Rectal smooth muscle tissue (tissue), 1 donor: Measurements from ENCODE around the gene NCKAP5.

Experiments used
- H3K27ac ChIP-seq: one replicate; pipeline ENCODE4 v1.7.0; 2013; ENCODE audit warnings: low read depth, low read length, inconsistent platforms
- H3K27me3 ChIP-seq: one replicate; pipeline ENCODE4 v1.7.0; 2013; ENCODE audit warnings: low read length; ENCODE audit not compliant: control insufficient read depth, insufficient read depth
- H3K36me3 ChIP-seq: one replicate; pipeline ENCODE4 v1.7.0; 2013; ENCODE audit warnings: low read length; ENCODE audit not compliant: control insufficient read depth, insufficient read depth
- H3K4me1 ChIP-seq: one replicate; pipeline ENCODE4 v1.7.0; 2013; ENCODE audit warnings: low read length; ENCODE audit not compliant: control insufficient read depth, insufficient read depth
- H3K4me3 ChIP-seq: one replicate; pipeline ENCODE4 v1.7.0; 2013; ENCODE audit warnings: low read length
- H3K9ac ChIP-seq: one replicate; pipeline ENCODE4 v1.7.0; 2013; ENCODE audit warnings: low read length

NCKAP5 gene

DNA sequence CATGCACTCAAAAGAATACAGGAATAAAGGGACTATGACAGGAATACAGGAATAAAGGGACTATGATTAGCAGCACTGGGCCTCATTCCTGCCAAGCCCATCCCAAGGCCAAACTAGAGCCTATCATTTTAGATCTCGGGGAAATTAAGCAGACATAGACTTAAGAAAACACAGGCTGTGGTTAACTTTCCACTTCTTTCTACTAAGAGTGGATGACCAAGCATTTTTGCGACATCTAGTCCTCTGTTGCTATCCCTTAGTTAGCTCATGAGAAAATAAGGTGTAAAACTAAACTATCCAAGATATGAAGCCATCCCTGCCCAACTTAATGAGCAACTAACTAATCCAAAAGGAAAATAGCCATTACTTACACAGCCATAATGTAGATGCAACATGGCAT, 904.2 kb downstream of the NCKAP5 start:
- Histone ChIP-seq H3K4me3 (no peak overlapping the region), H3K9ac (no peak overlapping the region), H3K27ac (no peak overlapping the region), H3K27me3 (peaks cover 5% of the 10 kb centered on the region), H3K36me3 (no peaks in the 10 kb centered on the region), H3K4me1 (no peaks in the 10 kb centered on the region)

DNA sequence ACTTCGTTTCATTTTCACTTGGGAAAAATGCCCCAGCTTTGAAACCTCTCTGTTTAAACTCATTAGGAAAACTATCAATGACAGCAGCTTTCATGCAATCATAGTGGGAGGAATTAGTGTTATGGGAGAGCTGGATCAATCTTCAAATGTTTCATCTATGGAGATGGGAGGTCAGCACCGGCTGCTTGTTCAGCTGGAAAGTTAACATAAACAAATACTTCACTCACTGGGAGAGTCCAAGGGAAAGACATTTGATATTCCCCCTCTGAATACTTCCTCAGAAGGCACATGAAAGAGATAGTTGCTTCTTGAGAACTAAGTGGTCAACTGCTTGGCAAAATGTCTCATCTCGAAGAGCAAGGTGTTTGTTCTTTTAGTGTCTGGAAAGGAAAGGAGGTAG, 905.5 kb downstream of the NCKAP5 start:
- Histone ChIP-seq H3K27ac (no peak overlapping the region), H3K36me3 (no peaks in the 10 kb centered on the region), H3K4me3 (no peak overlapping the region), H3K4me1 (no peaks in the 10 kb centered on the region), H3K27me3 (no peaks in the 10 kb centered on the region), H3K9ac (no peak overlapping the region)

GRCh38 chr2:132659331-132659730, 908.9 kb downstream of the NCKAP5 start:
- H3K36me3 ChIP-seq: no peaks in the 10 kb centered on the region
- H3K9ac ChIP-seq: no peak overlapping the region
- no peak overlapping the region for H3K4me3 ChIP-seq
- H3K27ac ChIP-seq: no peak overlapping the region
- H3K4me1 ChIP-seq: no peaks in the 10 kb centered on the region
- no peaks in the 10 kb centered on the region for H3K27me3 ChIP-seq

- peak overlapping the region; percentile 15 for H3K27ac ChIP-seq
- no peaks in the 10 kb centered on the region for H3K27me3 ChIP-seq
- no peaks in the 10 kb centered on the region for H3K36me3 ChIP-seq
- H3K9ac ChIP-seq: no peak overlapping the region
- H3K4me3 ChIP-seq: no peak overlapping the region
- no peaks in the 10 kb centered on the region for H3K4me1 ChIP-seq
Observed at GRCh38 chr2:132656266-132656975, 911.8 kb downstream of the NCKAP5 start.

DNA sequence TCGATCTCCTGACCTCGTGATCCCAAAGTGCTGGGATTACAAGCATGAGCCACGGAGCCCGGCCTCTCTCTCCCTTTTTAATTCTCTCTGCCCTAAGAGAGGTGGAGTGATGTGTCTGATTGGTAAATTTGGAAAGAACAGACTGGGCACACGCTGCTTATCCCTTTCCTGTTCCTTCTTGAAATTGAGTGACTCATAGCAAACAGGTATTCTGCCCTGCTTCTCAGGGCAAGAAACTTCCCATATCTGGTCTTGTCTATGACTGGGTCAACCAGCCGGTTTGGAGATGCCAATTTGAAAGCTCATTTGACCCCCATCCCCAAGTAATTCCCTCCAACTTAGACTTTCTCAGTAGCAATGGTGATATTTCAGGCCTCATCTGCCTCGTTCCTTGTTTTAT, 913.3 kb downstream of the NCKAP5 start:
- H3K4me1 ChIP-seq: no peaks in the 10 kb centered on the region
- H3K36me3 ChIP-seq: no peaks in the 10 kb centered on the region
- no peaks in the 10 kb centered on the region for H3K27me3 ChIP-seq
- no peak overlapping the region for H3K4me3 ChIP-seq
- H3K27ac ChIP-seq: no peak overlapping the region
- H3K9ac ChIP-seq: no peak overlapping the region

DNA sequence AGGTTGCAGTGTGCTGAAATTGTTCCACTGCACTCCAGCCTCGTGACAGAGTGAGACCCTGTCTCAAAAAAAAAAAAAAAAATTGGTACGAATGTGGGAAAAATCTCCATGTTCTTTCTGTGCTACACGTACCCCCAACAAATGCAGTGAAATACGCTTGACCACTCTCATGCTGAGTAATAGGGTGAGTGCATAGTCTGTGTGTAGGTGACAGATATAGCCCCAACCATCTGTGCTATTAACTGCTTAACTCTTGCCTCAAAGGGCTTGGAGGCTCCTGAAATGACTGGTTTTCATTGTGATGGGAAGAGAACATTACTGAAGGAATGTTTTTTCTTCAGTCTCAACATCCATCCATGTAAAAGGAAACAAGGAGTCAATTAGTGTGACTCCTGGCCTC, 913.9 kb downstream of the NCKAP5 start:
- H3K9ac ChIP-seq: no peak overlapping the region
- no peaks in the 10 kb centered on the region for H3K4me1 ChIP-seq
- H3K4me3 ChIP-seq: no peak overlapping the region
- no peaks in the 10 kb centered on the region for H3K36me3 ChIP-seq
- no peaks in the 10 kb centered on the region for H3K27me3 ChIP-seq
- no peak overlapping the region for H3K27ac ChIP-seq

DNA sequence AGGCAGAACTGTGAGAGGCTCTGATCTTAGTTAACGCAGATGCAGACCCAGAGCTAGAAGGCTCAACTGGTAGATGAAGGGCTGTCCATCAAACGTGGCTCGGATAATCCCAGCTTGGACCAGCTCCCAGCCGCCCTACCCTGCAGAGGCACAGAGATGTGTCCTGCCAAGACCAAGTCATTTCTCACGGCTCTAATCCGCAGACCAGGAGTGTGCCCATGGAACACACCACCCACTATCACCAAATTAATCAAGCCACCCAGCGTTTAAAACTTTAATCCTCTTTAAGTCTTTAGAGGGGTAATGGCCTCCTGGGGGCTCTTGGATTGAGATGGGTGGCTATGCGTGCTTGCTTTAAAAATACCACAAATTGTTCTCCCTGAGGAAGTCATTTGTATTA, 915.8 kb downstream of the NCKAP5 start:
- H3K4me3 ChIP-seq: no peak overlapping the region
- no peaks in the 10 kb centered on the region for H3K36me3 ChIP-seq
- H3K9ac ChIP-seq: no peak overlapping the region
- no peaks in the 10 kb centered on the region for H3K4me1 ChIP-seq
- H3K27me3 ChIP-seq: no peaks in the 10 kb centered on the region
- H3K27ac ChIP-seq: no peak overlapping the region

DNA sequence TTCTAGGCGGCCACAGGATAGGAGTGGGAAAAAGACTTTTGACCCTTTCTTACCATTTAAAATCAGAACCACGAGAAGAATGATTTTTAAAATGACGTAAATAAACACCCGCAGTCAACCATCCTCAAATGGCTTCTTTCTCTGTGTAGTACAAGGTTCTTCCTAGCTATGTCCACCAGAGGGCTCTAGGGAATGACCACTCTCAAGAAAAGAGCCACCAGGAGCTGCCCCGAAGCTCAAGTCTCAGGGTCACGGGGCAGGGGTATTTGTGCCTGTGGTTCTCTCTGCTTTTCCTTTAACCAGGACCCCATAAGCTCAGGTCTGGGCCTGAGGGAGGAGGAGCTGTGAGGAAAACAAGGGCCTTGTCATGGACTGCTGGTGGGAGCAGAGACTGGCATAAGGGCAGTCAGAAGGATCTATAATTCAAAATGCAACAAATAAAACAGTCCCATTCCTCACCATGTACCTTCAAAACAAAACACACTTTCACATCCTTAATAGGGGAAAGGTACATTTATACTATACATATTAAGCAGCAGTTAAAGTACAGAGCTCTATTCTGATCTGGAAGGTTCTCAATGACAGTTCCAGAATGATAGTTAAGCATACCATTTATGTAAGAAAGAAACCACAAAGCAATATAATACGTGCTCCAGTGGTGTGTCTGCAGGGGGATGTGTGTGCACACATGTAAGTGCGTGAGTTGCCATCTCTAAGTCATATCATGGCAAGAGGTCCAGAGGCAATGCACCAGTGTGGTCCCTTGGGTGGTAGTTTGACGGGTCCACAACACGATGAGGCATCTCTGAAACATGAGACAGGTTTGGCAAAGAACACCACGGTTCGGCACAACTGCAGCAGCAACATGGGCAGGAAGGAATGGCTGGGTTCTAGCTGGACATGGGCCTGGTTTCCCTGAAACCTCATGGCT, 916.9 kb downstream of the NCKAP5 start:
- H3K36me3 ChIP-seq: no peaks in the 10 kb centered on the region

GRCh38 chr2:132646540-132647108, 921.6 kb downstream of the NCKAP5 start:
- H3K36me3 ChIP-seq: no peaks in the 10 kb centered on the region
- no peaks in the 10 kb centered on the region for H3K4me1 ChIP-seq
- no peaks in the 10 kb centered on the region for H3K27me3 ChIP-seq
- H3K27ac ChIP-seq: no peak overlapping the region
- H3K4me3 ChIP-seq: no peak overlapping the region
- H3K9ac ChIP-seq: no peak overlapping the region

More for the DNA sequence above, 916.9 kb downstream of the NCKAP5 start:
- no peak overlapping the region for H3K4me3 ChIP-seq
- H3K9ac ChIP-seq: no peak overlapping the region
- no peak overlapping the region for H3K27ac ChIP-seq
- no peaks in the 10 kb centered on the region for H3K4me1 ChIP-seq
- H3K27me3 ChIP-seq: no peaks in the 10 kb centered on the region

DNA sequence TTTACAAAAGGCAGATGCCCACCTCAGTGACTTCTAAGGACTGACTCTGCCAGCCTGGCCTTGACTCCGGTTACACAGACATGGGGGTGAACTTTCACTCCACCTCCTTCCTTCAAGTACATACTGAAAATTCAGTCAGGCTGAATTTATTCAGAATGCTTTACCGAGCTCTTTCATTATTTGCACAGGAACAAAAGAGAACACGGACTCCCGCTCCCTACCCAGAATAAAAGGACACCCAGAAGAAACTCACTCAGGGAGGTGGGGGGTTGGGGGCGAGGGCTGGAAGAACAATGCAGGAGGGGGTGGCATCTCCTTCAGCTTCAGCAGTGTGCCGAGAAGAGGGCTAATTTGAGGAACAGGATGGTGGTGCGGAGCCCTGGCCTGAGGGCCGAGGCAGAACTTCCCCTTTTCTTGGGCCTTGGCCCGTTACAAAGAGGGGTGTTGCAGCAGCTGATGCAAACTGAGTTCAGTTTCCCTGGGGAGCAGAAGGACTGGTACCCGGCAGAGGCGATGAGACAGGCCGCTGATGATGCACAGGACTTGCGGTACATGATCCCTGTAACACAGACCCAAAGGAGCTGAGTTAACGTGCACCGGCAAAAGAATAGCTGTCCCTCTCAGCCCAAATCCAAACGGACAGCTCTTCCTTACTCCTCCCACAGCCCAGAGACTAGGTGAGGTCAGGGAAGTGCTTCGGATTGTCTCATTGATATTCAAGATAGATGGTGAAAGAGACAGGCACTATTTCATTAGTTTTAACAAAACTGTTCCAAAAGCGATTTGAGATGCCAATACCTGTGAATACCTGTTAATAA, 922.3 kb downstream of the NCKAP5 start:
- no peaks in the 10 kb centered on the region for H3K36me3 ChIP-seq
- no peak overlapping the region for H3K4me3 ChIP-seq
- no peaks in the 10 kb centered on the region for H3K4me1 ChIP-seq
- H3K9ac ChIP-seq: no peak overlapping the region
- H3K27me3 ChIP-seq: no peaks in the 10 kb centered on the region
- no peak overlapping the region for H3K27ac ChIP-seq

DNA sequence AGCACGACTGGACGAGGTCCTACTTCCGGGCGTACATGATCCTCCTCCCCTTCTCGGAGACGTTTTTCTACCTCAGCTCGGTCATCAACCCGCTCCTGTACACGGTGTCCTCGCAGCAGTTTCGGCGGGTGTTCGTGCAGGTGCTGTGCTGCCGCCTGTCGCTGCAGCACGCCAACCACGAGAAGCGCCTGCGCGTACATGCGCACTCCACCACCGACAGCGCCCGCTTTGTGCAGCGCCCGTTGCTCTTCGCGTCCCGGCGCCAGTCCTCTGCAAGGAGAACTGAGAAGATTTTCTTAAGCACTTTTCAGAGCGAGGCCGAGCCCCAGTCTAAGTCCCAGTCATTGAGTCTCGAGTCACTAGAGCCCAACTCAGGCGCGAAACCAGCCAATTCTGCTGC, 923.1 kb downstream of the NCKAP5 start:
- H3K4me3 ChIP-seq: no peak overlapping the region
- no peak overlapping the region for H3K9ac ChIP-seq
- H3K27ac ChIP-seq: no peak overlapping the region
- no peaks in the 10 kb centered on the region for H3K36me3 ChIP-seq
- H3K4me1 ChIP-seq: no peaks in the 10 kb centered on the region
- H3K27me3 ChIP-seq: no peaks in the 10 kb centered on the region

DNA sequence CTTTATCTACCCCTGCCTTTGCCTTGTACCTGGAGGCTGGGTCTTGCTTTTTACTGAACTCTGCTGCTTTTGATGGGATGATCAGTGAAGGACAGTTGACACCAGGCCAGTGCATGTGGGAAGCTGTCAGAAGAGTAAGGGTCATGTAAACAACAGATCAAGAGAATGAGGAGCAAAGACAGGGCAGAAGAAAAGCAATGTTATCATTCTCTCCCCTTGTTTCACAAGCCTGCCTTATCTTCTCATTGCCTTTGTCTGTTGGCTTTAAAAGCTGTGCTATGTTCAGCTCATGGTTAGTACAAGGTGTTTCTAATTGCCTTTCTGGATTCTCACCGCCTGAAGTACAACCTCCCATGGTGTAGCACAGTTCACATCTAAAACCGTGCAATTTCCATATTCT, 925.8 kb downstream of the NCKAP5 start:
- Histone ChIP-seq H3K4me1 (no peaks in the 10 kb centered on the region), H3K27ac (no peak overlapping the region), H3K36me3 (no peaks in the 10 kb centered on the region), H3K9ac (no peak overlapping the region), H3K4me3 (no peak overlapping the region), H3K27me3 (no peaks in the 10 kb centered on the region)
